ENCODE measurements around the gene PLA1A. TPM values are rescaled to one million over a fixed set of nuclear protein-coding genes. Genes with fewer than 3 reads are reported as not detected.

Gene PLA1A
- total RNA-seq, 1 donor, result not detected

DNA sequence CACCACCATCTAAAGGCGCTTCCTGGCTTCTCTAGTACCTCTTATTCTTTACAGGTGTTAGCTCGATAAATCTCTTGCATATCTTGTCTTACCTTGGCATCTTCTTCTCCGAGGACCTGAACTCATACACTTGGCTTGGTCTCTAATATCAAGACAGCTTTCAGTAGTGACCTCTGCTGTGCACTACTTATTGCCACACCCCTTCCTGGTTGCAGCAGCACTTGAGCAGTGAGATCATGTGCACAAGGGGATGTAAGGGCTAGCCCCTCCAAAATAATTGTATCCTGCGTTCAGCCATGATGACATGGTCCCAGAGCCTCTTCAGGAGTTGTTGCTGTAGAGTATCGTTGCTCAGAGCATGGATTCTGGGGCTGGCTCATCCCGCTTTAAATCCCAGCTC is 1.3 kb upstream of the PLA1A start:
- H3K4me3 ChIP-seq (ENCODE audit: low read depth, low read length), result no peak overlapping the region
- TF ChIP-seq, protein P1, sequence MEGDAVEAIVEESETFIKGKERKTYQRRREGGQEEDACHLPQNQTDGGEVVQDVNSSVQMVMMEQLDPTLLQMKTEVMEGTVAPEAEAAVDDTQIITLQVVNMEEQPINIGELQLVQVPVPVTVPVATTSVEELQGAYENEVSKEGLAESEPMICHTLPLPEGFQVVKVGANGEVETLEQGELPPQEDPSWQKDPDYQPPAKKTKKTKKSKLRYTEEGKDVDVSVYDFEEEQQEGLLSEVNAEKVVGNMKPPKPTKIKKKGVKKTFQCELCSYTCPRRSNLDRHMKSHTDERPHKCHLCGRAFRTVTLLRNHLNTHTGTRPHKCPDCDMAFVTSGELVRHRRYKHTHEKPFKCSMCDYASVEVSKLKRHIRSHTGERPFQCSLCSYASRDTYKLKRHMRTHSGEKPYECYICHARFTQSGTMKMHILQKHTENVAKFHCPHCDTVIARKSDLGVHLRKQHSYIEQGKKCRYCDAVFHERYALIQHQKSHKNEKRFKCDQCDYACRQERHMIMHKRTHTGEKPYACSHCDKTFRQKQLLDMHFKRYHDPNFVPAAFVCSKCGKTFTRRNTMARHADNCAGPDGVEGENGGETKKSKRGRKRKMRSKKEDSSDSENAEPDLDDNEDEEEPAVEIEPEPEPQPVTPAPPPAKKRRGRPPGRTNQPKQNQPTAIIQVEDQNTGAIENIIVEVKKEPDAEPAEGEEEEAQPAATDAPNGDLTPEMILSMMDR (IDR thresholded peaks at IDR 0.05; ENCODE audit: insufficient read depth, low read length), result no peak
- DNase-seq (ENCODE audit: low read depth), result no peak

DNA sequence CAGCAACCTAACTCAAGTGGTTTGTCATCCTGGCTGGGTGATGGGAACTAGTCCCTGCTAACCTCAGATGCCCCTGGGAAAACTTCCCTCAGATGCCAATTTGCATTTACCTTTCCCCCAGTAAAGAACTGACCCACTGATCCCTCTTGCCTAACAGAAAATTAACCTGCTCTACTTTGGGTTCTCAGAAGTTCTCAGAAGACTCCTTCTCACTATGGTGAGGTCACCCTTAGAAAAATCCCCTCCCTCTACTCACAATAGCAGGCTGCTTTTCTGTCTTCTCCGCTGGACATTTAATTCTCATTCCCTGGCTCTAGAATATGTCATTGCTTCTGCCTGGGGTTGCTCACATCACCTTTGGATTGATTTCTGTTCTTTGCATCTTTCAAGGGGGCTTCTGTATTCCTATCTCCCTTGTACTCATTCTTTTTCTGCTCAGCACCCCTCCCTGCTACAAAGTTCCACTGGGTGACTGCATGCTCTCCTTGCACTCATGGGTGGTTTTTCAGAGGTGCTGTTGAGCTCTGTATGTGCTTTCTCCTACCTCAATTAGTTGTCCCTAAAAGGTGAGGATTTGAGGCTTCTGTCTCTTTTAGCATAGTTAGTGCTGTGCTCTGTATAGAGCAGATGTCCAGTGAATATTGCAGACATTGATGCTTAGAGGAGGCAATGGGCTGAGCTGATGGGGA is 869 bp downstream of the PLA1A start:
- TF ChIP-seq, protein P1 (IDR thresholded peaks at IDR 0.05; ENCODE audit: insufficient read depth, low read length), result no peak
- DNase-seq (ENCODE audit: low read depth), result no peak
- no peak overlapping the region for H3K4me3 ChIP-seq (ENCODE audit: low read depth, low read length)

DNA sequence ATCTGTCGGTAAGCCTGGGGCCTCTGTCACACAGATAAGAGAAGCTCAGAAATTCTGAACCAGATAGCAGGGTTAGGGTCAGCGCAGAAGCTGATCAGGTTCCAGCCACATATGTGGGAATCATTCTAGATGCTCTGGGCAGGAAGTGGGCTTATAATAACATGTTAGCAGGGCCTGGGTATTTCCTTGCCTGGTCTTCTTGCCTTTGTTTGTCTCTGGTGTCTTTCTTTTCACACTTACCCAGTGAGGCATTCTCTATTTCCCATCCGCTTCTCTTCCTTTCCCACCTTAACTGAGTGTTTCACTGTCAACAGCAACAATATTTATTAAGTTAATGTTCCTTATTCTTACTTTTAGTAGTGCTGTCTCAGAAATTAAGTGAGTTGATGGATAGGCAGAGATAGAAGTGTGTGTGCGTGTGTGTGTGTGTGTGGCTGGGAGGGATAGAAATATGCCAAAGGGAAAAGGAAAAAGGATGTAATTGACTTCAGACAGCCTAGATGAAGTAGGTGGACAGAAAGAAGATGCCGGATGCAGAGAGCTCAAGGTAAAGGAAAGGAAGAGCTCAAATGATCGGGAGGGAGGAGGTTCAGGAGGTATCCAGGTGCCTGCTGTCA is 2.0 kb downstream of the PLA1A start:
- DNase-seq (ENCODE audit: low read depth), result no peak
- H3K4me3 ChIP-seq (ENCODE audit: low read depth, low read length), result no peak overlapping the region
- TF ChIP-seq, protein P1 (IDR thresholded peaks at IDR 0.05; ENCODE audit: insufficient read depth, low read length), result no peak

DNA sequence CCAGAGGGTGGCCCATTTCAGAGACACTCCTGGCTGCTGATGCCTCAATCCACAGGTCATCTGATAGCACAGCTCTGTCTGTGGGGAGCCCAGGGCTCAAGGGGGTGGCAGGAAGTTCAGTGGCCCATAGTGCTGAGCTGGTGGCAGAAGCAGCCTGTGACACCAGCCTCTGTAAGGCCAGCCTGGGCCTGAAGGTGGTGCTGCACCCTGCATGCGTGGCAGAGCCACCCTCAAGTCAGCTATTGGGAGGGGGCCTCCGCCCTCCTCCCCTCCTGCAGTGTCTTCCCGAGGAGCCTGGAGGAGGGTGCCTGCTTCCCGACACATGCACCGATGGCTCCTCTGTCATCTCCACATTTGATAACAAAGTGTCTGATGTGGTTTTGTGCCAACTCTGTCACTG is 3.0 kb downstream of the PLA1A start:
- H3K4me3 ChIP-seq (ENCODE audit: low read depth, low read length), result no peak overlapping the region
- TF ChIP-seq, protein P1 (IDR thresholded peaks at IDR 0.05; ENCODE audit: insufficient read depth, low read length), result peak; percentile 31
- DNase-seq (ENCODE audit: low read depth), result no peak

DNA sequence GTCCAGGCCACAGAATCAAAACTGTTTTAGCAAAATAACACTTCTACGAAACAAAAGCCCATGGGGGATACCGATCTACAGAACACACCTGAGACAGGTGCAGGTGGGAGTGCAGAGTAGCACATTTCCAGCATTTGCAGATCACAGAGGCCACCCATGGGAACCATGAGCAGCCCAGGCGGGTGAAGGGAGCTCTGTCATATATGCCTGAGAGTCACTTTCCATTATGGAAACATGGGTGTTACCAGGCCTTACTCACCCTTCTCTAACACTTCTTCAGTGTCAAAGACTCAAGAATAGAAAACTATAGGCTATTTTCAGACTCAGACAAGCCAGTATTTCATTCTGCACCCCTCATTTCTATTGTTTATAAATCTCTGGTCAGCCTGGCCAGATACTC is 3.5 kb downstream of the PLA1A start:
- no peak overlapping the region for H3K4me3 ChIP-seq (ENCODE audit: low read depth, low read length)
- no peak for DNase-seq (ENCODE audit: low read depth)
- TF ChIP-seq, protein P1 (IDR thresholded peaks at IDR 0.05; ENCODE audit: insufficient read depth, low read length), result no peak

DNA sequence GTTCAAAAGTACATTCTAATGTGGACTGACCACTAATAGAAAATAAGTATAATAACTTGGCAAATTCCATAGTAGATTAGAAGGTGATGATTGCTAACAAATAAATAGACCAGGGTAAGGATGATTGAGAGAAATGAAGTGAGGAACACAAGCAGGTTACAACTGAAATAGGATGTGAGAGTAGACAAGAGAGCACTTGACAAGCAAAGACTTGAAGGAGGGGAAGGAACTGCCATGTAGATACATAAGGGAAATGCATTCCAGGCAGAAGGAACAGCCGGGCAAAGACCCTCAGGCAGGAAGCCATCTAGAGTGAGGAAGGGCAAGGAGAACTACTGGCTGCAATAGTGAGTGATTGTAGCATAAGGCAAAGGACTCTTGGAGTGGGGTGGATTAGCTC is 5.0 kb downstream of the PLA1A start:
- TF ChIP-seq, protein P1 (IDR thresholded peaks at IDR 0.05; ENCODE audit: insufficient read depth, low read length), result no peak

More for the DNA sequence above, 5.0 kb downstream of the PLA1A start:
- DNase-seq (ENCODE audit: low read depth), result no peak
- no peak overlapping the region for H3K4me3 ChIP-seq (ENCODE audit: low read depth, low read length)
